Common myeloid progenitor, CD34-positive (primary cell): ENCODE results near the gene ACOT7. TPM values are rescaled to one million over a fixed set of nuclear protein-coding genes. Genes with fewer than 3 reads are reported as not detected.
"Not testable (repeated sequence)": the region's sequence is repeated elsewhere in the genome, so short reads cannot be mapped to it uniquely, and the experiment has no call there.

Experiments
- CTCF ChIA-PET: fragments of 350-600 bp; sonication (Branson Sonifier 250); formaldehyde crosslinking; loops from one replicate; lab custom pipeline; 2021; ENCODE audit warnings: antibody characterized with exemption; lab: Charles Lee
- POLR2A ChIA-PET: fragments of 350-600 bp; sonication (Branson Sonifier 250); formaldehyde crosslinking; loops from one replicate; lab custom pipeline; 2021; ENCODE audit warnings: antibody characterized with exemption; lab: Charles Lee
- DNase-seq, 3 donors: peaks; one replicate each; pipeline versions ENCODE4 v3.0.0 to v3.0.0-alpha.2; 2013
- H3K27ac ChIP-seq, 2 experiments: 1 replicate in 1 of 2; 2 replicates in 1 of 2; pipeline ENCODE4 v1.7.0; 2013; ENCODE audit warnings: inconsistent platforms in 2 of 2, low read length in 2 of 2, mild to moderate bottlenecking in 2 of 2, low read depth in 1 of 2, moderate library complexity in 1 of 2; ENCODE audit not compliant: severe bottlenecking in 2 of 2, insufficient read depth in 1 of 2, poor library complexity in 1 of 2
- H3K27me3 ChIP-seq, 5 experiments: replicated peaks in 2 of 5; 1 replicate in 3 of 5; 2 replicates in 2 of 5; pipeline versions ENCODE4 v1.6.1 to v1.7.0; 2013; ENCODE audit warnings: low read length in 4 of 5, mild to moderate bottlenecking in 2 of 5, moderate library complexity in 2 of 5, inconsistent platforms in 1 of 5; ENCODE audit not compliant: insufficient read depth in 5 of 5, control insufficient read depth in 4 of 5
- H3K36me3 ChIP-seq, 4 experiments: 1 replicate in 2 of 4; 2 replicates in 2 of 4; pipeline versions ENCODE4 v1.6.1 to v1.7.0; 2013; ENCODE audit warnings: low read length in 3 of 4, control low read depth in 1 of 4, mild to moderate bottlenecking in 1 of 4; ENCODE audit not compliant: control insufficient read depth in 4 of 4, insufficient read depth in 4 of 4
- H3K4me1 ChIP-seq, 4 experiments: 1 replicate in 3 of 4; 2 replicates in 1 of 4; pipeline versions ENCODE4 v1.6.1 to v1.7.1; 2013; ENCODE audit warnings: low read length in 3 of 4, mild to moderate bottlenecking in 3 of 4, control low read depth in 1 of 4, inconsistent platforms in 1 of 4, moderate library complexity in 1 of 4; ENCODE audit not compliant: control insufficient read depth in 4 of 4, insufficient read depth in 4 of 4; ENCODE audit errors: control extremely low read depth in 1 of 4
- H3K4me3 ChIP-seq, 7 experiments: 1 replicate in 4 of 7; 2 replicates in 3 of 7; pipeline versions ENCODE4 v1.5.1 to v1.7.0; 2013; ENCODE audit warnings: mild to moderate bottlenecking in 7 of 7, low read length in 6 of 7, moderate library complexity in 6 of 7, inconsistent platforms in 2 of 7, low read depth in 2 of 7, control low read depth in 1 of 7; ENCODE audit not compliant: insufficient read depth in 4 of 7, control insufficient read depth in 1 of 7; ENCODE audit errors: extremely low read depth in 1 of 7
- H3K9me3 ChIP-seq, 5 experiments: 1 replicate in 4 of 5; 2 replicates in 1 of 5; pipeline versions ENCODE4 v1.6.1 to v1.7.1; 2013; ENCODE audit warnings: low read length in 4 of 5, mild to moderate bottlenecking in 2 of 5, inconsistent platforms in 1 of 5, low read depth in 1 of 5, moderate library complexity in 1 of 5; ENCODE audit not compliant: control insufficient read depth in 4 of 5, insufficient read depth in 2 of 5; ENCODE audit errors: control extremely low read depth in 1 of 5
- WGBS: methylation state at CpG from one replicate; pipeline ENCODE4 v1.1.5; 2013; ENCODE audit not compliant: insufficient coverage; 5-methylcytosine and 5-hydroxymethylcytosine counted together
- polyA plus RNA-seq: library from polyadenylated mRNA; unstranded; fragments of 120-200 nt; gene quantifications from one replicate; pipeline ENCODE4 v1.2.1, GENCODE V29; 2013

Gene ACOT7
- polyA plus RNA-seq, result 26.6 TPM

- peaks cover 4 to 25% (median 22%) of the 10 kb centered on the region in 4 experiments for H3K4me1 ChIP-seq
- H3K27me3 ChIP-seq, result no peaks in the 10 kb centered on the region
- H3K27ac ChIP-seq, result peak within 1 kb of the TSS; percentile 54 to 82
- peak; percentile 80 to 92 (median 89) for DNase-seq
- under 1% methylated on average over 76 of the region's 87 CpGs for WGBS
- CTCF ChIA-PET, result interaction anchor here (0.8 to 4.4 kb wide), 7 partner anchors 14 to 50 kb away, joined by 3 to 30 read pairs (median 4); no protein-coding TSS in a partner anchor
- no peaks in the 10 kb centered on the region for H3K9me3 ChIP-seq
- H3K4me3 ChIP-seq, result peak within 1 kb of the TSS; percentile 52 to 80 (median 66)
- POLR2A ChIA-PET, result interaction anchor here (0.7 to 1.6 kb wide), 2 partner anchors 32 to 35 kb away, joined by 4 to 5 read pairs; no protein-coding TSS in a partner anchor
- H3K36me3 ChIP-seq, result no peaks in the 10 kb centered on the region
These were observed at the start of gene ACOT7 for GRCh38 chr1:6393400-6394187. TSS of gene ACOT7 (minus strand) at chr1:6393767. CDS start at chr1:6393399, 368 bp downstream.

GRCh38 chr1:6441586-6441985 lies 48.0 kb upstream of the ACOT7 start:
- DNase-seq, result no peak
- Histone ChIP-seq H3K4me1 (peaks cover 0 to 12% (median 4%) of the 10 kb centered on the region in 4 experiments), H3K4me3 (no peak overlapping the region), H3K9me3 (no peaks in the 10 kb centered on the region), H3K36me3 (no peaks in the 10 kb centered on the region), H3K27ac (no peak overlapping the region), H3K27me3 (peaks cover 0 to 51% (median 28%) of the 10 kb centered on the region in 5 experiments)
- POLR2A ChIA-PET, result no interaction called here
- 82% methylated on average over 7 of the region's 7 CpGs for WGBS
- CTCF ChIA-PET, result interaction anchor here (1.0 to 7.4 kb wide), 5 partner anchors 9 to 20 kb away, joined by 3 to 61 read pairs (median 5); partner anchors contain the start of genes ESPN and HES2

GRCh38 chr1:6440198-6441126 lies 46.9 kb upstream of the ACOT7 start:
- CTCF ChIA-PET, result interaction anchor here (1.0 to 7.4 kb wide), 8 partner anchors 9 to 193 kb away, joined by 3 to 61 read pairs (median 5); partner anchors contain the start of genes ESPN and HES2
- DNase-seq, result peak; percentile 73 to 90 (median 89)
- peak overlapping the region in 4 of 7 experiments; percentile 33 to 61 (median 47) for H3K4me3 ChIP-seq
- H3K36me3 ChIP-seq, result no peaks in the 10 kb centered on the region
- no peak overlapping the region for H3K27ac ChIP-seq
- H3K9me3 ChIP-seq, result no peaks in the 10 kb centered on the region
- 4% methylated on average over 59 of the region's 101 CpGs for WGBS
- POLR2A ChIA-PET, result interaction anchor here (1.3 kb wide), 1 partner anchor 20 kb away, joined by 3 read pairs; the partner anchor contains the start of gene HES2
- H3K27me3 ChIP-seq, result peaks cover 0 to 43% (median 24%) of the 10 kb centered on the region in 5 experiments
- H3K4me1 ChIP-seq, result peaks cover 0 to 10% (median 3%) of the 10 kb centered on the region in 4 experiments

- ChIA-PET CTCF (interaction anchor here (0.8 to 7.4 kb wide), 18 partner anchors 8 to 191 kb away, joined by 3 to 61 read pairs (median 4); partner anchors contain the start of gene HES2), POLR2A (no interaction called here)
- H3K4me1 ChIP-seq, result peaks cover 0 to 10% (median 3%) of the 10 kb centered on the region in 4 experiments
- H3K9me3 ChIP-seq, result no peaks in the 10 kb centered on the region
- 22% methylated on average over 4 of the region's 5 CpGs for WGBS
- peaks cover 0 to 33% (median 15%) of the 10 kb centered on the region in 5 experiments for H3K27me3 ChIP-seq
- H3K36me3 ChIP-seq, result no peaks in the 10 kb centered on the region
- H3K27ac ChIP-seq, result no peak overlapping the region
- DNase-seq, result peak; percentile 66 to 75 (median 68)
- no peak overlapping the region for H3K4me3 ChIP-seq
These were observed 44.5 kb upstream of the ACOT7 start for GRCh38 chr1:6438047-6438525.

GRCh38 chr1:6437012-6437700 lies 43.6 kb upstream of the ACOT7 start:
- H3K4me3 ChIP-seq, POLR2A ChIA-PET: not testable (repeated sequence)

GRCh38 chr1:6436277-6436676 lies 42.7 kb upstream of the ACOT7 start:
- CTCF ChIA-PET, result interaction anchor here (1.4 to 7.4 kb wide), 4 partner anchors 10 to 190 kb away, joined by 4 to 61 read pairs (median 18); partner anchors contain the start of gene HES2
- 100% methylated on average over 1 of the region's 3 CpGs for WGBS
- DNase-seq, H3K4me3 ChIP-seq, H3K27ac ChIP-seq, H3K9me3 ChIP-seq, H3K36me3 ChIP-seq, POLR2A ChIA-PET: not testable (repeated sequence)
- Histone ChIP-seq H3K4me1 (peaks cover 0 to 10% (median 3%) of the 10 kb centered on the region in 4 experiments), H3K27me3 (peaks cover 0 to 28% (median 14%) of the 10 kb centered on the region in 5 experiments)

More at GRCh38 chr1:6437012-6437700, 43.6 kb upstream of the ACOT7 start:
- peaks cover 0 to 33% (median 15%) of the 10 kb centered on the region in 5 experiments for H3K27me3 ChIP-seq
- not testable (repeated sequence) for H3K9me3 ChIP-seq, H3K27ac ChIP-seq, H3K36me3 ChIP-seq, DNase-seq
- WGBS, result 75% methylated on average over 18 of the region's 22 CpGs
- CTCF ChIA-PET, result interaction anchor here (0.5 to 7.4 kb wide), 15 partner anchors 7 to 191 kb away, joined by 3 to 61 read pairs (median 4); partner anchors contain the start of gene HES2
- peaks cover 0 to 10% (median 3%) of the 10 kb centered on the region in 4 experiments for H3K4me1 ChIP-seq
